GM12878 (cell line): Measurements from ENCODE around the gene NFILZ. TPM values are rescaled to one million over a fixed set of nuclear protein-coding genes. Genes with fewer than 3 reads are reported as not detected.

Source experiments
- ATAC-seq: fragments of 200-7000 bp; cut with Tn5 transposase; 3 replicates; pipeline ENCODE4 v1.9.1; 2020; ENCODE audit warnings: mild to moderate bottlenecking, moderate library complexity
- BruUV-seq: library from RNA; stranded (reverse); fragments of 400-500 nt; replicated peaks from 2 replicates; lab custom pipeline; 2021; lab: Mats Ljungman, UMichigan
- CTCF ChIA-PET: fragments of 300-600 bp; sonication (Branson Sonifier 250); formaldehyde crosslinking; extraction: SDS; loops from one replicate; lab custom pipeline; 2021; ENCODE audit warnings: inconsistent platforms; lab: Yijun Ruan, JAX
- POLR2A ChIA-PET: fragments of 350-600 bp; formaldehyde crosslinking; extraction: SDS; loops from one replicate; lab custom pipeline; 2021; ENCODE audit warnings: inconsistent platforms; lab: Charles Lee
- RAD21 ChIA-PET: fragments of 300-600 bp; sonication (Branson Sonifier 250); formaldehyde crosslinking; loops from one replicate; lab custom pipeline; 2023; ENCODE audit warnings: antibody characterized with exemption; ENCODE audit not compliant: unreplicated experiment; lab: Charles Lee
- SMC1A ChIA-PET: fragments of 300-600 bp; sonication (Branson Sonifier 250); formaldehyde crosslinking; loops from one replicate; lab custom pipeline; 2023; ENCODE audit not compliant: unreplicated experiment, uncharacterized antibody; lab: Charles Lee
- DNase-seq: peaks from one replicate; pipeline ENCODE4 v3.0.0-alpha.2; 2011; ENCODE audit warnings: low read depth, low spot score
- FAIRE-seq: peaks from 3 replicates; lab custom pipeline; 2011; peaks lifted over from hg19 to GRCh38; lab: Jason Lieb, UNC
- H2AFZ ChIP-seq: 2 replicates; pipeline ENCODE4 v1.6.0; 2011; ENCODE audit warnings: low read depth, low read length, control low read depth; ENCODE audit not compliant: control insufficient read depth
- H3K27ac ChIP-seq: 2 replicates; pipeline ENCODE4 v1.5.1; 2011; ENCODE audit warnings: control low read depth; ENCODE audit not compliant: control insufficient read depth, insufficient read depth
- H3K27me3 ChIP-seq, 2 experiments: replicated peaks in 1 of 2; 2 replicates each; pipeline versions ENCODE4 v1.6.0 to v1.6.1; 2011; ENCODE audit warnings: low read length in 1 of 2; ENCODE audit not compliant: control insufficient read depth in 2 of 2, insufficient read depth in 2 of 2
- H3K36me3 ChIP-seq, 2 experiments: 2 replicates each; pipeline ENCODE4 v1.5.1; 2011; ENCODE audit warnings: low read length in 1 of 2; ENCODE audit not compliant: control insufficient read depth in 2 of 2, insufficient read depth in 2 of 2
- H3K4me1 ChIP-seq: 2 replicates; pipeline ENCODE4 v1.6.1; 2011; ENCODE audit warnings: mild to moderate bottlenecking, low read length, moderate library complexity, mixed read lengths; ENCODE audit not compliant: control insufficient read depth, insufficient read depth
- H3K4me2 ChIP-seq: 2 replicates; pipeline ENCODE4 v1.6.0; 2011; ENCODE audit warnings: control low read depth; ENCODE audit not compliant: control insufficient read depth, insufficient read depth
- H3K4me3 ChIP-seq: fragments of 200-600 bp; sonication (generic); 2 replicates; pipeline ENCODE4 v1.5.1; 2016
- H3K79me2 ChIP-seq: 2 replicates; pipeline ENCODE4 v1.6.0; 2011; ENCODE audit warnings: low read length; ENCODE audit not compliant: control insufficient read depth, insufficient read depth
- H3K9ac ChIP-seq: 2 replicates; pipeline ENCODE4 v1.8.0; 2011; ENCODE audit warnings: low read length, control low read depth, mixed read lengths; ENCODE audit not compliant: control insufficient read depth, insufficient read depth
- H3K9me3 ChIP-seq: replicated peaks from 3 replicates; pipeline ENCODE4 v1.5.1; 2011; ENCODE audit warnings: mild to moderate bottlenecking, low read length; ENCODE audit not compliant: control insufficient read depth, insufficient read depth
- H4K20me1 ChIP-seq: 2 replicates; pipeline ENCODE4 v1.6.0; 2011; ENCODE audit not compliant: control insufficient read depth, insufficient read depth
- ATF7 ChIP-seq: fragments of 450-650 bp; IDR thresholded peaks from 2 replicates; pipeline ENCODE4 v1.6.1; 2016; ENCODE audit warnings: low read depth, mild to moderate bottlenecking
- BCLAF1 ChIP-seq: fragments of 450-650 bp; IDR thresholded peaks from 2 replicates; pipeline ENCODE4 v1.6.1; 2017; ENCODE audit warnings: antibody characterized with exemption, mild to moderate bottlenecking, moderate library complexity
- HCFC1 ChIP-seq: fragments of 150-350 bp; IDR thresholded peaks from 2 replicates; pipeline ENCODE4 v1.6.1; 2014; ENCODE audit warnings: low read length
- IRF3 ChIP-seq: fragments of 450-650 bp; IDR thresholded peaks from 2 replicates; pipeline ENCODE4 v1.6.1; 2014; ENCODE audit warnings: mild to moderate bottlenecking
- MAX ChIP-seq: IDR thresholded peaks from 2 replicates; pipeline ENCODE4 v1.6.1; 2012; ENCODE audit warnings: low read depth, low read length, improper control_type of control experiment
- TAF1 ChIP-seq: IDR thresholded peaks from 2 replicates; pipeline ENCODE4 v1.6.1; 2011; ENCODE audit warnings: mild to moderate bottlenecking, low read depth, low read length, borderline replicate concordance
- WGBS: methylation state at CpG from one replicate; pipeline ENCODE4 v1.1.6; 2016; ENCODE audit warnings: low lambda C conversion rate; ENCODE audit not compliant: insufficient replicate concordance, insufficient coverage; ENCODE audit errors: missing lambda C conversion rate; 5-methylcytosine and 5-hydroxymethylcytosine counted together
- in situ Hi-C: fragments of 300-500 bp; cut with MboI; formaldehyde crosslinking; loops from 9 replicates; pipeline ENCODE4 v1.14.3; 2018; ENCODE audit warnings: mixed read lengths
- intact Hi-C: fragments of 100-400 bp; cut with micrococcal nuclease; formaldehyde crosslinking; loops from one replicate; pipeline ENCODE4 v1.14.2; 2022; ENCODE audit not compliant: unreplicated experiment
- polyA plus RNA-seq, 11 experiments: library from polyadenylated mRNA; depleted of rRNA in 4 of 11; unstranded in 6 of 11; stranded (reverse) in 5 of 11; fragments of >200 nt; fragmentation: Nextera tagmentation in 4 of 11; fragmentation: Illumina TruSeq in 1 of 11; extraction: Ambion mirVana in 4 of 11; extraction: Trizol in 1 of 11; gene quantifications; 1 replicate in 1 of 11; 2 replicates in 10 of 11; pipeline versions ENCODE4 v1.2.1 to v1.2.3, GENCODE V29; 2011 to 2016; ENCODE audit warnings: inconsistent platforms in 2 of 11, missing spikeins in 2 of 11, low read depth in 1 of 11
- total RNA-seq, 4 experiments: library from RNA; depleted of rRNA in 3 of 4; stranded (reverse); fragments of >200 nt in 3 of 4; fragmentation: Illumina TruSeq in 1 of 4; extraction: Trizol in 1 of 4; gene quantifications; 2 replicates each; pipeline versions ENCODE4 v1.2.1 to v1.2.3, GENCODE V29; 2013 to 2021

Gene NFILZ
- total and polyA plus RNA-seq, 10 of the 15 experiments (the other 5 are each of a cell fraction or from before 2014, with no cell fraction given), result not detected

GRCh38 chr19:8631425-8631819, 989 bp downstream of the NFILZ start:
- WGBS, result 45% methylated on average over 11 of the region's 11 CpGs
- Histone ChIP-seq H2AFZ (no peak overlapping the region), H3K36me3 (no peaks in the 10 kb centered on the region), H3K9me3 (no peaks in the 10 kb centered on the region; the same call in 2 of the 3 replicates)
- intact Hi-C loops, result no loop called here
- no peak for TF ChIP-seq MAX
- no peak for TF ChIP-seq ATF7
- TF ChIP-seq IRF3, result no peak
- no peak for TF ChIP-seq HCFC1
- no peak for TF ChIP-seq TAF1
- TF ChIP-seq BCLAF1, result no peak
- TF ChIP-seq, all 136 proteins: peak for 0
- ChIA-PET SMC1A (no interaction called here), CTCF (interaction anchor here (0.6 kb wide), 1 partner anchor 13 kb away, joined by 4 read pairs; no protein-coding TSS in a partner anchor), RAD21 (no interaction called here), POLR2A (no interaction called here)
- no peak overlapping the region for H3K4me2 ChIP-seq
- no peak overlapping the region for H3K9ac ChIP-seq
- H3K79me2 ChIP-seq, result no peaks in the 10 kb centered on the region
- in situ Hi-C loops, result no loop called here
- no peak for ATAC-seq
- no peak overlapping the region for H3K27ac ChIP-seq
- H3K4me1 ChIP-seq, result no peaks in the 10 kb centered on the region
- no peak for FAIRE-seq
- no peak overlapping the region for H3K4me3 ChIP-seq
- H3K27me3 ChIP-seq, result no peaks in the 10 kb centered on the region
- BruUV-seq, result no TSS peak
- no peak for DNase-seq
- H4K20me1 ChIP-seq, result no peaks in the 10 kb centered on the region
